Superior temporal gyrus (tissue), 1 donor: ENCODE results near the gene TMEM95.

Source experiments
- DNase-seq: peaks from one replicate; pipeline ENCODE4 v3.0.0-alpha.2; 2016; ENCODE audit errors: extremely low spot score

The TMEM95 gene

DNA sequence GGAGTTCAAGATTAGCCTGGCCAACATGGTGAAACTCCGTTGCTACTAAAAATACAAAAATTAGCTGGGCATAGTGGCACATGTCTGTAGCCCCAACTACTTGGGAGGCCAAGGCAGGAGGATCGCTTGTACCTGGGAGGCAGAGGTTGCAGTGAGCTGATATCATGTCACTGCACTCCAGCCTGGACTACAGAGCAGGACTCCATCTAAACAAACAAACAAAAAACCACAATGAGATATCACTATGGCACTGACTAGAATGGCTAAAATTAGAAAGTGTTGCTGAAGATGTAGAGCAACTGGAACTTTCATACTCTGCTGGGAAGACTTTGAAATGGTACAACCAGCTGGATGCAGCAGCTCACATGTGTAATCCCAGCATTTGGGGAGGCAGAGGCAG is 19.4 kb downstream of the TMEM95 start:
- no peak for DNase-seq

DNA sequence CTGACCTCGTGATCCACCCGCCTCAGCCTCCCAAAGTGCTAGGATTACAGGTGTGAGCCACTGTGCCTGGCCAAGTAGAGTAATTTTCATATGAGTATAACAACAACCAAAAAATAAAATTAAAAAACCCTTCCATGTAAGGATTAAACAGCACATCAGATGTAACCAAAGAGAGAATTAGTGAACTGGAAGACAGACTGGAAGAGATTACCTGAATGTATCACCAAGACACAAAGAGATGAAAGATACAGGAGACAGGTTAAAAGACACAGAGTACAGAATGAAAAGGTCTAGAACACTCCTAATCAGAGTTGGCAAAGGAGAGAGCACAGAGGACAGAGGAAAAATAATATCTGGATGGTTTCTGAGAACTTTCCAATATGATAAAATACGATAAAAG is 24.2 kb downstream of the TMEM95 start:
- DNase-seq = no peak

DNA sequence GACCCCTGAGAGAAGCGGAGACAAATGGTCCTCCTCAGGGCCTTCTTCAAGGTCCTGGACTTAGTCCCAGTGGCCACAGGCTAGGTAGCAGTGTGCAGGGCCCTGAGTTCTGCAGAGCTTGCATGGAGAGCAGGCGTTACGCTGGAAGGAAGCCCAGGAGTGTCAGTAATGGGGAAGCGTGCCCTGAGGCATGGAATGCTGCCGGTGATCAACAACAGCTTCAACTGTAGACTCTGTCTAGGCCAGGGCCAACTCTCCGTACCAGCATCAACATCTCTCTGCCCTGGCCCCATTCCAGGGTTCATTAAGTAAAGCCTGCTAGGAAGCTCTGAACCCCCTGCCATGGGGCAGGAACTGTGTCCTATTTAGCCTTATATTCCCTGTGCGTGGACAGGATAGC is 25.4 kb downstream of the TMEM95 start:
- no peak for DNase-seq

DNA sequence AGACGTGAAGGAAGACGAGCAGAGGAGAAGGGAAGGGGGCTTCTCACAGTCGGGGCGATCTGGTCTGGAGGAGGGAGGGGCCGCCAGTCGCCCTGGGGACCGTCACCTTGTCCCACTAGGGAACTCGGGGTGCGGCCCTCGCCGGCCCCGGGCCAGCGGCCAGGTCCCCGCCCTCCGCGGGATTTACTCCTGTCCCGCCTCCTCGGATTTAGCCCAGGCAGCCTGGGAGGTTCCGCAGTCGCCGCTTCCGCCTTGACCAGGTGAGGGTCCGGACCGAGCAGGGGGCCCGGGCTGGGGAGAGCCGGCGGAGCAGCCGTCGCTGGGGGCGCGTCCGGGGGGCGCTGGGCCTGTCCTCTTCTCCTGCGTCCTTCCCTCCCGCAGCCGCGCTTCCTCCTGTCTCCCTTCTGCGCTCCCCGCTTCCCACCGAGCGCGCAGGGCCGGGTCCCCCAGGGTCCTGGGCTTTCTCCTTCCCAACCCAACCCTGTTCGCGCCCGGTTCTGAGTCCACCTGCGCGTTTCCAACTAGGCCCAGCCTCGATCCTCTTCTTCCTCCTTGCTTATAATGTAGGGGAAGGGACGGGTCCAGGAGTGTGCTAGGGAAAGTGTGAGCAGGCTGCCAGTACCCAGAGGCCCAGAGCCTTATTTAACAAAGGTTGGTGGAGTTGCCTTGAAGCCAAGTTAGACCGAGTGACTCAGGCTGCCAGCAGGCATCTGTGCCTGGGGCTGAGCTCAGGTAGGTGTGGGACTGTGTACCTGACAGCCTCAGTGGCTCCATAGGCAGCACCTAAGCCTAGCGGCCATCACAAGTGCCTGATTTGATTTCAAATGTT is 26.1 kb downstream of the TMEM95 start, which contains the start of gene TNK1:
TSS of gene TNK1 (plus strand) at position 235 of the 829 bp plus-strand sequence. CDS start 1,838 bp downstream, outside the sequence.
- no peak for DNase-seq

DNA sequence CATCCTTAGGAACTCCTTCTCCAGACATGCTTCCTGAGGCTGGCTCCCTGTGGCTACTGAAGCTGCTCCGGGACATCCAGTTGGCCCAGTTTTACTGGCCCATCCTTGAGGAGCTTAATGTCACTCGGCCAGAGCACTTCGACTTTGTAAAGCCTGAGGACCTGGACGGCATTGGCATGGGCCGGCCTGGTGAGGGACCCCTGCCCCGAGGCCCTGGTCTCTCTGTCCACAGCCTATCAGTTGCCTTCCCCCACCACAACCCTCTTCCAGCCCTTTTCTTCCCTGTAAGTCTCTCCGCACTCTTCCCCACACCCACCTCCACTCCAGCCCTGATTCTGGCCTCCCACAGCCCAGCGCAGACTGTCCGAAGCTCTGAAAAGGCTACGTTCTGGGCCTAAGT is 27.9 kb downstream of the TMEM95 start:
- no peak for DNase-seq

DNA sequence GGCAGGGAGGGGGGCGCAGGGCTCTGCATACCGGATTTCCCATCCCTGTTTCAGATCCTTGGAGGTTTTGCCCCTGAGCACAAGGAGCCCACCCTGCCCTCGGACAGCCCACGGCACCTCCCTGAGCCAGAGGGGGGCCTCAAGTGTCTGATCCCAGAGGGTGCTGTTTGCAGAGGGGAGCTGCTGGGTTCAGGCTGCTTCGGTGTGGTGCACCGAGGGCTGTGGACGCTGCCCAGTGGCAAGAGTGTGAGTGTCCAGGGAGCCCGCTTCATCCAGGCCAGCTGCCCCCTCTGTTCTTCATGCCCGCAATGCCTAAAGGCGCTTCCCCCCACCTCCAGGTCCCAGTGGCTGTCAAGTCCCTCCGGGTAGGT is 28.4 kb downstream of the TMEM95 start:
- no peak for DNase-seq

DNA sequence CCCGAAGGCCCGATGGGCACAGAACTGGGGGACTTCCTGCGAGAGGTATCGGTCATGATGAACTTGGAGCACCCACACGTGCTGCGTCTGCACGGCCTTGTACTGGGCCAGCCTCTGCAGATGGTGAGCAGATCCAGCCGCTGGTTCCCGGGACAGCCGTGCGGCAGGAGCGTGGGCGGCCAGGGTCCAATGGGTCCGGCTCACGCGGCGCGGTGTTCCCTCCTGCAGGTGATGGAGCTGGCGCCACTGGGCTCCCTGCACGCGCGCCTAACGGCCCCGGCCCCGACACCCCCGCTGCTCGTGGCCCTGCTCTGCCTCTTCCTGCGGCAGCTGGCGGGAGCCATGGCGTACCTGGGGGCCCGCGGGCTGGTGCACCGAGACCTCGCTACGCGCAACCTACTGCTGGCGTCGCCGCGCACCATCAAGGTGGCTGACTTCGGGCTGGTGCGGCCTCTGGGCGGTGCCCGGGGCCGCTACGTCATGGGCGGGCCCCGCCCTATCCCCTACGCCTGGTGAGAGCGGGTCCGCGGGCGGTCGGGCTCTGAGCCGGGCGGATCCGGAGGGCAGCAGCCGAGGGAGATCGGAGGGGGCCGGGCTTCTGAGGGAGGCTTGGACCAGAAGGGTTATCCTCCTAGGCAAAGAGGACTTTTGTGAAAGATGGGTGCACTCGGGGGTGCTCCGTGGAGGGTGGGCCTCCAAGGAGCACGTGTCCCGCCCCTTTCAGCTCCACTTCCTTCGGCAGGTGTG is 29.0 kb downstream of the TMEM95 start:
- no peak for DNase-seq

DNA sequence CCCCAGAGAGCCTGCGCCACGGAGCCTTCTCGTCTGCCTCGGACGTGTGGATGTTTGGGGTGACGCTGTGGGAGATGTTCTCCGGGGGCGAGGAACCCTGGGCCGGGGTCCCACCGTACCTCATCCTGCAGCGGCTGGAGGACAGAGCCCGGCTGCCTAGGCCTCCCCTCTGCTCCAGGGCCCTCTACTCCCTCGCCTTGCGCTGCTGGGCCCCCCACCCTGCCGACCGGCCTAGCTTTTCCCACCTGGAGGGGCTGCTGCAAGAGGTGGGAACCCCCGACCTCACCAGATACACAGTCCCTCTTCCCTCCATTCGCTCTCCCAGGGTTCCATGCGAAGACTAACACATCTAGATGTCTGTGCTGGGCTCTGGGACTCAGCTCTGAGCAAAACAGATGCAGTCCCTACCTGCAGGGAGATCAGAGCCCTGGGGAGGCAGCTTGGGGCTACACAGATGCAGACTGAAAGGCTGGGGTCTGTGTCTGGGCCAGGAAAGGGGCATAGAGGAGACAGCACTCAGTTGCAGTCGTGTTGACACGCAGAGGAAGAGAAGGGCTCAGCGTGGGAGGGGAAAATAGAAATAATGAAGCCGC is 29.6 kb downstream of the TMEM95 start:
- no peak for DNase-seq

DNA sequence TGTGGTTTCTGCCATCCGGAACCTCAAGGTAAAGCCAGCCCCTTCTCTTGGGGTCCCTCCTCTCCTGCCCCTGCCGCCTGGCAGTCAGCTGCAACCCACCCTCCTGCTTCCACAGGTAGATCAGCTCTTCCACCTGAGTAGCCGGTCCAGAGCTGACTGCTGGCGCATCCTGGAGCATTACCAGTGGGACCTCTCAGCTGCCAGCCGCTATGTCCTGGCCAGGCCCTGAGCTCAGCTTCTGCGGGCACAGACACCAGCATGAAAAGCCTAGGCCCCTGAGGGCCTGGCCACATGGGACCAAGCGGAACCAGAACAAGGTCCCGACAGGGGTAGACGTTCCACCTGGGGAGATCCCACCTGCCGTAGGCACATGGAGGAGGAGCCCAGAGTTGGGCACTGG is 33.9 kb downstream of the TMEM95 start:
- no peak for DNase-seq

DNA sequence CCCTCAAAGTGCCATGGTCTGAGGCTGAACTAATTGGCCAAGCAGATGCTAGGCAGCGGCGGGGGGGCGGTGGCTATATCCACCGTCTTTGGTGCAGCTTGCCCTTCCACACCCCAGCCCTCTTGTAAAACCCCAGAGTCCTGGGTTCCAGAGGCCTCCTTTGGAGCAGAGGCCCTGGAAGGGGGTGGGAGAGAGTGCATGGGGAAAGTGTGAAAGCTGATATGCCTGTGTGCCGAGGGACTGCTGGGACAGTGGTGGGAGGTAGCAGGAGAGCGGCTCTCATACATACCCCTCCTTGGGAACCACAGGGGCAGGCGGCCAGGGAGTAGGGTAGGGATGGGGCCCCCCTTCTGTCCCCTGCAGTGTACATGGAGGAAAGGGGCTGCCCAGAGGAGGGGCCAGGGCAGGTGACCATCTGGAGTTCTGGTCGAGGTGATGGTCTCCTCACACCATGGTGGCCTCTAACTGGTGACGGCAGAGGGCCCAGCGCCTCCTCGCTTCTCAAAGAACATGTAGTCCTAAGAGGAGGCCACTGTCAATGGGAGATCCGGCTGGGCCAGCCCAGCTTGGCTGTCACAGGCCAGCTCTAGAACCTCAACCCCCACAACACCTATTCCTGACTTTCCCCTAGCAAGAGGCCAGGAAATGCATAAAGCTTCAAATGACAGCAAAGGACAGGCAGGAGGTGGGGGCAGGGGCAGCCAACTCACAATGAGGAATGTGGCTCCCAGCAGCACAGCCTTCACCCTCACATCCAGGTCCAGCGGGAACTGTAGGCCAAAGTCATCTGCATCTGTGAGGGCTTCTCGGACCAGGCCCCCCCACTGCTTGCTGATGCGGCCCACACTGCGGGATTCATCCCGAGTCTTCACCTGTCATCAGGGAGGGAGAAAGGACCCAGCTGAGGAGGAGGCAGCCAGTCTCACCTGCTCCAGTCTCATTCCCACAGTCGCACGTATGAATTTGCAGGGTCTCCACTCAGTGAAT is 35.3 kb downstream of the TMEM95 start:
- no peak for DNase-seq

DNA sequence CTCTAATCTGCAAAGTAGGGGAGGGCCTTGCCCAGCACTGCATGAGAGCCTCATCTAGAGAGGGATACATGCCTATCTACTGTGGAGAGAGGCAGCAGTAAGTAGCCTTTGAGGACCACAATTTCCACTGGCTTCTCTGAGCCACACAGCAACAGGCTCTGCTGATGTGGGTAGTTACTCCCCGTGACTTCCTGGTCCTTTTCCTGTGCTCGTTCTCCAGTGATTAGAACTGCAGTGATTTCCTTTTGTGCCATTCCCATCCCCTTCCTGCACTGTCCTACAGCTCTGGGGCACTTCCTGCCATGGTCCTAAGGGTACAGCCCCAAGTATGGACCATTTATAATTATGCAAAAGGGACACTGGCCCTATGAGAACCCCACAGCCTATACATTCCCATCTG is 36.4 kb downstream of the TMEM95 start:
- DNase-seq = no peak

DNA sequence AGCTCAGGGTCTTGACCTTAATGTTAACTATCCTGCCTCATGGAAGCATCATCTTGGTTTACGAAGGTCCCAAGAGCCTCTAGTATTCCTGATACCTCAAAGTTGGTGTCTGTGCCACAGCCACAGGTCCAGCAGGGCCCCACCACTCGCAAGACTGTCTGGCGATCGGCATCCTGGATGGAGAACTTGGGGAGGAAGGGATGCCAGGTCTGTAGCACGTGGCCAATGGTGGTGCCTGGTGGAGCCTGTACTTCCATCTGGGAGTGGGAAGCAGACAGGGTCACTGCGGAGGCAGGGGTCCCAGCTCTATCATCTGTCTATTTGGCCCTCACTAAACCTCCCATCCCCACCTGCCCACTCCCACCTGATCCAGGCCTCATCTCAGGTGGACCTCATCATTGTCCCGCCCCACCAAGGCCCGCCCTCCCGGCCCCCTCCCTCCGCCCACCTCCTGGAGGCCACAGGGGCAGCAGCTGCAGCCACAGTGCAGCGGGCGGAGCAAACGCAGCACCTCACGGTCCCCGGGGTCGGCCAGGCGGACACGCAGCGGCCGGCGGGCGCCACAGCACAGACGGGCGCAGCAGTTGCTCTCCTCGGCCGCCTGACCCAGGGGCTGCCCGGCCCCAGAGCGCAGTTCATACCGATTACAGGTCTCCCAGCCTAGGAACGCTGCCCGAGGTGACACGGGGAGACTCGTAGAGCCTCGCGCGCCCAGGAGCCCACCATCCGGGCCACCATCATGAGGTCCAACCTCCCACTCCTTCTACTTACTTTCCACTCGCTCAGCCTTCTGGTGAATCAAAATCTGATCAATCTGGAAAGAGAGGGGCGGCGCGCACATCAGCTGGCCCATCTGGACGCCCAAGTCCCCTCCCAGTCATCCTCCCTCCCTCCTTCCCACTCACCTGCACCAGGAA is 38.0 kb downstream of the TMEM95 start:
- DNase-seq = no peak

DNA sequence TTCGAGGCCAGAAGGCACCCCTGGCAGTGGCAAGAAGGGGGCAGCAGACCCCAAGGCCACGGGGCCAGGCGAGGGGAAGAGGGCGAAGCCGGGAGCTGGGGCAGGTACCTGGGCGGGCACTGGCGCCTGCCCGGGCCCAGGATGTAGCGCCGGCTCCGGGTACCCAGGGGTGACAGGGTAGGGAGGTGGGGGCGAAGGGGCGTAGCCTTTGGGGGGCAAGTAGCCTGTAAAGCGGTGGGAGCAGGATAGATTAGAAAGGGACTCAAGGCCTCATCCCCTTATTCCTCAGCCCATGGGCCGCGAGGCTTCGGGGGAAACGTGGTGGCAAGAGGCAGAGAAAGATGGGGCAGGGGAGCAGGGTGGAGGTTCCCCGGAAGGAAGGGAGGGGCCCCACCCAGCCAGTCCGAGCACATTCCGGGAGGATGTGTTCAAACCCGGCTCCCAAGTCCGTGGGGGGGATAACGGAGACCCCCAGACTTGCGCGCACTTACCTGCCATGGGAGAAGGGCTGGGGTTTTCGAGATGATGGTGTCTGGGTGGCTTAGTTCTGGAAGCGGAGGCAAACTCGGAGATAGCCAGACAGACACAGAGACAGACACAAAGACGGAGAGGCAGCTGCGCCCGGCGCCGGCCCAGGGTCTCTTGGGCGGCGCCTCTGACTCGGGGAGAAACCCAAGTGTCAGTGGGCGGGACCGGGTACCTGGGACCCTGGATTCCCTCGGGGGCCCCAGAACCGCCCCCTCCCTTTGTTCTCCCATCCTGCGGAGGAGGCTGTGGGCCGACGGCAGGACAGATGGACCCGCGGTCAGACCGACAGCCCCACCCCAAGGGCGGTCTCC is 38.9 kb downstream of the TMEM95 start:
- DNase-seq = no peak

DNA sequence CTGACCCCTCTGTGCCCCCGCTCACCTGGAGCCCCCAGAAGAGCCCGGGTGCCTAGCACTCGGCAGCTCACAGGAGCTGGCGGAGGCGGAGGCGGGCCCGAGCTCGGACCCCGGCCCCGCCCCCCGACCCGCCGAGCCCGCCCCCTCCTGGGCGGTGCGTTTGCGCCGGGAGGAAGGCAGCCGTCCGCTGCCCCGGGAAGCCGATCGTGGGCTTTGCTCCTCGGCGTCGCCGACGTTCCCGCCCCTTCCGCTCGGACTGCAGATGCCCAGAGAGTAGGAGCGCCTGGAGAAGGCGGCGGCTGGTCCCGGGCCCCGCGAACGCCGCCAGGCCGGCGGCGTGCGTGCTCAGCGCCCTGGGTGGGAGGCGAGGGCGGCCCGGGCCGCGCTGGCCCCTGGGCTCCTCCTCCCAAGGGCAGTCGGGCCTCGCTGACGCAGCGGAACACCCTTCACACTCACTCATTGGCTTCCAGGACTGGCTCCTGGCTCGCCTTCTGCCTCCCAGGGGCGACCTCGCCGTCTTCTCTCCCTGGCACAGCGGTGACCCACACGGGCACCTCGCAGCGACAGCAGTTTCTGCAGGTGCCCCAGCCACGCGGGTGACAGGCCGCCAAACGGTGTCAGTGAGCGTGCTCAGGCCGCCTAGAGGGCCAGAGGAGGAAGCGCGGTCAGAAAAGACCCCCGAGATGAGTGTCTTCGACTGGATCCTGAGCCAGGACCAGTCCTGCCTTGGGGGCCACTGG is 39.7 kb downstream of the TMEM95 start, which contains the start of gene PLSCR3:
TSS of gene PLSCR3 (minus strand) at position 74 of the 740 bp plus-strand sequence. CDS start 415 bp downstream, outside the sequence.
- peak; percentile 73 for DNase-seq

DNA sequence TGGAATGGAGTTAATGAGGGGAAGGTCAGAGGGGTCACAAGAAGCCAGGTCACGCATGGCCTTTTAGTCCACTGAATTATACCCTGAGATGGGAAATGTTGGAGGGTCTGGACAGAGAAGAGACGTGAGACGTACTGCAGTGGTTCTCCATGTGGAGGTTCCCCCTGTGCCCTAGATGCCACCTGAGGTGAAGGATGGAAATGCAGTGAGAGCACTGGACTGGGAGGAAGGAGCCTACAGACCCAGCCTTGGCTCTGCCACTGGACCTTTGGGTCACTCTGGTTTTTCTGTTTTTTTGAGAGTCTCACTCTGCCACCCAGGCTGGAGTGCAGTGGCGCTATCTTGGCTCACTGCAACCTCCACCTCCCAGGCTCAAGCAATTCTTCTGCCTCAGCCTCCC is 41.2 kb downstream of the TMEM95 start:
- DNase-seq = no peak

DNA sequence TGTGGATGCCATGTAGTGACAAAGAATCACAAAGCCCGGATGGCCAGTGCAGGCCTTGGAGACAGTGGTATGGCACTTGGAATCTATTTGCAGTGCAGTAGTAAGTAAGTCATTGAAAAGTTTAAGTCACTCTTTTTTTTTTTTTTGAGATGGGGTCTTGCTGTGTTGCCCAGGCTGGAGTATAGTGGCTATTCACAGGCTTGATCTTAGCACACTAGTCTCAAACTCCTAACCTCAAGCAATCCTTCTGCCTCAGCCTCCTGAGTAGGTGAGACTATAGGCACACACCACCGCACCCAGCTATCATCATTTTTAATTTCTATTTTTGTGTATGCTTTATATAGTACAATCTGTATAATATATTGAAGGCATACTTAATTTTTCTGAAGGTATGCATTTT is 43.7 kb downstream of the TMEM95 start:
- DNase-seq = no peak

DNA sequence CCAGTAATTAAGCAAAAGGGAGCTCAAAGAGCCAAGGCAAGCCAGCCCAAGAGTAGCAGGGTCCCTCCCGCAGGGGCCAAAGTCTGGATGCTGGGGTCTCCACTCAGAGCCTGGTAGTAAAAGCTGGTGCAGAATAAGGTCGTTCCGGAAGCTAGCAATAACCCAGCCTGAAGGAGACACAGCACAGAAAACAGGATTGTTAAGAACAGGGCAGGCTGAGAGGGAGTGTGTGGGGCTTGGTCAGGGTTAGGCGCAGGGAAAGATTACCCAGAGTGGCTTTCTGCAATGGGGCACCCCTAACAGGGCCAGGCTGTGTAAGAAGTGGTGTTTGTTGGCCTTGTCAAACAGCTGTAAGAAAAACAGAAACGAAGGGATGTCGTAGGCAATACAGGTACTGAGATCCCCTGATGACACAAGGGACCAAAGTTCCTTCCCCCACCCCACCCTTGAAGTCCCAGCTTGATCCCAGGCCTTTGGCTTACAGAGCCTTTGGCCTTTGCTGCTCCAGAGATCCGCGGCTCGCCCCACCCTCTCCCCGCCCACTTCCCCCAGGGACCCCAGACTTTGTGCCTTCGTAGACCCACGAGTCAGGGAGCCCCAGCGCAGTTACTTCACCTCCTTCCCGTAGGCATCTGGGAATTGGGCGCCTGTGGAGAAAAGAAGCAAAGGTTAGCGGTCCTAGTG is 48.2 kb downstream of the TMEM95 start:
- no peak for DNase-seq

DNA sequence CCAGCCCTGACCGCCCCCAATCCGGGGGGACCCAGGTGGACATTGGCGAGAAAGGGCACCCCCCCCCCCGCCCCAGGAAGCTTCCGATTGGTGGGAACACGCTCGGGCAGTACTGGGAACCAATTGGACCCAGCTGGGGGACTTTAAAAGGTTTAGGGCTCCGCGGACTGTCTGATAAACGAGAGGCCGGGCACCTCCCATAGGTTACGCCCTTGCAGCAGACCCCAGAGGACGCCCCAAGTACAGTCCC is 48.7 kb downstream of the TMEM95 start:
- DNase-seq = no peak
